ENCODE results near the gene TBC1D10B.

TBC1D10B gene
- 36.7 to 61.5 reads per million in 2 donors for total RNA-seq

- DNase-seq, result peak; percentile 97
These were observed at the start of gene TBC1D10B for GRCh38 chr16:30370456-30371247. TSS of gene TBC1D10B (minus strand) at chr16:30370494. CDS start at chr16:30370183, 311 bp downstream.

- DNase-seq, result no peak
These were observed 48.3 kb upstream of the TBC1D10B start for GRCh38 chr16:30418350-30419181.

GRCh38 chr16:30417529-30418349 lies 47.4 kb upstream of the TBC1D10B start:
- DNase-seq, result peak; percentile 76

- DNase-seq, result no peak
These were observed 46.6 kb upstream of the TBC1D10B start for GRCh38 chr16:30416624-30417528.

- no peak for DNase-seq
These were observed 45.8 kb upstream of the TBC1D10B start for GRCh38 chr16:30416047-30416603.

GRCh38 chr16:30414159-30414558 lies 43.9 kb upstream of the TBC1D10B start:
- no peak for DNase-seq

- no peak for DNase-seq
These were observed 43.0 kb upstream of the TBC1D10B start for GRCh38 chr16:30413112-30413806.

- peak; percentile 98 for DNase-seq
These were observed 39.1 kb upstream of the TBC1D10B start for GRCh38 chr16:30409125-30410060.

- no peak for DNase-seq
These were observed 37.7 kb upstream of the TBC1D10B start for GRCh38 chr16:30407804-30408534.

- DNase-seq, result peak; percentile 83
These were observed 37.0 kb upstream of the TBC1D10B start, which contains the start of gene ZNF771 for GRCh38 chr16:30407102-30407803. TSS of gene ZNF771 (plus strand) at chr16:30407606. CDS start at chr16:30408054, 448 bp downstream.

GRCh38 chr16:30406795-30407101 lies 36.5 kb upstream of the TBC1D10B start:
- no peak for DNase-seq

GRCh38 chr16:30401768-30402425 lies 31.6 kb upstream of the TBC1D10B start:
- no peak for DNase-seq

- no peak for DNase-seq
These were observed 29.3 kb upstream of the TBC1D10B start for GRCh38 chr16:30399435-30400186.

- DNase-seq, result no peak
These were observed 28.6 kb upstream of the TBC1D10B start for GRCh38 chr16:30398661-30399434.

- no peak for DNase-seq
These were observed 27.7 kb upstream of the TBC1D10B start for GRCh38 chr16:30397776-30398660.
